MG63 (cell line): ENCODE data around the gene MXD4. TPM values are rescaled to one million over a fixed set of nuclear protein-coding genes. Genes with fewer than 3 reads are reported as not detected.

Experiments used
- DNase-seq: peaks from one replicate; pipeline ENCODE4 v3.0.0-alpha.2; 2020
- H3K27me3 ChIP-seq: fragments of 250-450 bp; sonication (Bioruptor Pico); 2 replicates; pipeline ENCODE4 v1.5.1; 2020; ENCODE audit warnings: mild to moderate bottlenecking, moderate library complexity
- H3K36me3 ChIP-seq: fragments of 250-450 bp; sonication (Bioruptor Pico); 2 replicates; pipeline ENCODE4 v1.5.1; 2020; ENCODE audit warnings: mild to moderate bottlenecking, moderate library complexity
- H3K4me3 ChIP-seq: fragments of 250-450 bp; sonication (Bioruptor Pico); 2 replicates; pipeline ENCODE4 v1.5.1; 2020; ENCODE audit warnings: mild to moderate bottlenecking, moderate library complexity
- H3K9me3 ChIP-seq: fragments of 250-450 bp; sonication (Bioruptor Pico); 2 replicates; pipeline ENCODE4 v1.5.1; 2020; ENCODE audit warnings: mild to moderate bottlenecking, moderate library complexity
- total RNA-seq: library from RNA; depleted of rRNA; stranded (reverse); fragments of >200 nt; shearing (Covaris generic); gene quantifications from 2 replicates; pipeline ENCODE4 v1.2.3, GENCODE V29; 2014; ENCODE audit warnings: low replicate concordance

Gene MXD4
- total RNA-seq, 1 experiment from 2014 or later, result 31.4 TPM

DNA sequence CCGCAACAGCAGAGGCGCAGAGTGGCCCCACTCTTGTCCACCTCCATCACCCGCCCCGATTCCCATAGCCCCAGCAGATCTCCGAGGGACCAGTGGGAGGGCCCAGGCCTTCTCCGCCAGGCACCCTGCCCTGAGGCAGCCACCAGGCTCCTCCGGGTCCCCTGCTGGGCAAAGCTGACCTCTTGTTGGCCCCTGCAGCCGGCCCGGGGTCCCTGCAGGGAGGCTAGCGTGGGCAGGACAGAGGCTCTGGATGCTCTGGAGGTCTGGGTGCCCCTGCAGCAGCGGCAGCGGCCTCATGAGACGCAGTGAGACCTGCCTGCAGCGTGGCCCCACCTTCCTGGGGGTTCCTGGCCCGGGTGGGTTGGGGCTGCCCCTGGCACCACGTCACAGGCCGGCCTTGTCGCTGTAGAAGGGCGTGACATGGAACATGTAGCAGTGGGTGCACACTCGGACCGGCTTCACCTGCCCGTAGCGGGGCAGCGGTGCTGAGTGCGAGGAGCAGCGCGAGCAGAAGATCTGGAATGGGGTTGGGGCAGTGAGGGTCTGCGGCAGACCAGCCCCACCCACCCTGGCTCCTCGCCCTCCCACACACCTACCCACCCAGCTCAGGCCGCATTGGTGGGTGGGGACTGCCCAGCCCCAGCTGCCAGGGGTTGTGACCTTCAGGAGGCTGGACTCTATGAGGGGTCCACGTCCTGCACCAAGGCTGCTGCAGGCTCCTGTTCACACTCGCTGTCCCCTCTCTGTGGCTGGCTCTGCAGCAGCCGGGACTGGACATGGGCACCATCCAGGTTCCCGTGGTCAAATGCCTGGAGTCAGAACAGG lies 8.6 kb upstream of the MXD4 start:
- no peak overlapping the region for H3K4me3 ChIP-seq

DNA sequence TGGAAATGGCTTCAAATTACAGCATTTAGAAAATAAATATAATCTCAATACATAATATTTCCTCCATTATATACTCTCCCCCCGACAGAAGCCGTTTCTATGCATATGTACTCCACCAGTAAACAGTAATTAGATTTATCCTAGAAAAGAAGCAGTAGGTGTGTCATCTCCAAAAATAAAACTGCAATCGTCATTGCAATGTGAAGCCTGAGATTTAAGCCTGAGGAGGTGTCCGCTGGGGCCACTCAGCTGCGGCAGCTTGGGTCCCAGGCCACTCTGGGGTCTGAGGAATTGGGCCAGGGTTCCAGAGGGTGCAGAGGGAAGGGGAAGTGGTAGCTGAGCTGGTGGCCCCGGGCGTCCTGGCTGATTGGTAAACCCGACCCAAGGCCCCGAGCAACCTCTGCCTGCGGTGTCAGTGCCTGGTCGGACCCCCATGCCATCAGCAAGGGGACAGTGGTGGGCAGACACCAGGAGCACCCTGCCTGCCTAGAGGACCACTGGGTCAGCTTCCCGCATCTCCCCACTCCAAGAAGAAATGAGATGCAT lies 7.8 kb upstream of the MXD4 start:
- no peak for DNase-seq
- no peaks in the 10 kb centered on the region for H3K27me3 ChIP-seq
- H3K4me3 ChIP-seq, result no peak overlapping the region
- H3K9me3 ChIP-seq, result no peaks in the 10 kb centered on the region
- no peaks in the 10 kb centered on the region for H3K36me3 ChIP-seq

More for the DNA sequence above, 8.6 kb upstream of the MXD4 start:
- H3K36me3 ChIP-seq, result no peaks in the 10 kb centered on the region
- DNase-seq, result no peak
- no peaks in the 10 kb centered on the region for H3K27me3 ChIP-seq
- H3K9me3 ChIP-seq, result no peaks in the 10 kb centered on the region

DNA sequence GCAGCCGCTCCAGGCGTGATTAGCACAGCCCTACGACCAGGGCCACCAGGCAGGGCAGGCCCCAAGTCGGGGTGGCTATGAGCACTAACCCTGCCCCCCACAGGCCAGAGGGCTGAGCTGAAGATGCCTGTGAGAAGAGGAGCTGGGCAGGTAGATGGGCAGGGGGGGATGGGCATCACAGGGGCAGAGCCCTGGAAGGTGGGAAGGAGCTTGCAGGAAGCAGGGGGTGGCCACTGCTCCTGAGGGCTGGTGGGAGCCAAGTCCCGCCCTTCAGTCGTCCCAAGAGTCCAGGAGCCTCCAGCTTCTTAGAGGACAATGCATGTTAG lies 7.3 kb upstream of the MXD4 start:
- Histone ChIP-seq H3K36me3 (no peaks in the 10 kb centered on the region), H3K4me3 (no peak overlapping the region), H3K27me3 (no peaks in the 10 kb centered on the region), H3K9me3 (no peaks in the 10 kb centered on the region)
- no peak for DNase-seq

DNA sequence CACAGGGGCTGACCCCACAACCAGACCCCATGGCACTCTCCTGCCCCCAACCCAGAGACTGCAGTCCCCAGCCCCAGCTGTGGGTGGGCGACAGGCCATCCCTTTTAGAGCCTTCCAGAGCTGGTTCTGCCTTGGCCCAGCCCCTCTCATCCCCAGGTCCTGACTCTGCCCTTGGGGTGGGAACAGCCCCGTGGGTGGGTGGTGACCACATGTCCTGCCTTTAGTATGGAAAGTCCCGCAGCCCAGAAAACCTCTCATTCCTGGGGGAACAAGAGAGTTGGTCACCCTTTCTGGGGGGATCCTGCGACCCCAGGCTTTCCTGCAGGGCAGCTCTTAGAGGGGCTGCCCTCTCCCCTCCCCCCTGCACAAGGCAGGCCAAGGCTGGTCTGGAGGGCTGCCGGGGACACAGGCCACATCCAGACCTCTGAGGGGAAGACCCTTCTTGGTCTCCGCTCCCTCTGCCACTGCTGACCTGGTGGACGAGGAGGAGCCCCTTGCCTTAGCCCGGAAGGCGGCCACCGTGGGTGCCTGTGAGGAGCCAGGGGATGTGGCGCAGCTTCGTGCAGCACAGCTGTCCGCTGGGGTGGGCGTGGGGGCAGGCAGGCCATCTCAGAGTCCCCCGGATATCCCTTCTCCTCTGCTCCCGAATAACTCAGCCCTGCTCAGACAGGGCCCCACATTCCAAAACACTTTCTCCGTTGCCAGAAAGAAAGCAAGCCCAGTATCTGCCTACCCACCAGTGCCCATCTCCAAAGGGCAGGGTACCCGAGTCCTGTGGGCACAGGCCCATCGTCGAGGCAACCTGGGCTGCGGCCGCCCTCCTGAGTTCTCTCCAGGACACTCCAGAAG lies 6.7 kb upstream of the MXD4 start:
- H3K9me3 ChIP-seq, result no peaks in the 10 kb centered on the region
- H3K27me3 ChIP-seq, result no peaks in the 10 kb centered on the region
- DNase-seq, result no peak
- H3K36me3 ChIP-seq, result no peaks in the 10 kb centered on the region
- no peak overlapping the region for H3K4me3 ChIP-seq

GRCh38 chr4:2267841-2268240 lies 5.9 kb upstream of the MXD4 start:
- no peak for DNase-seq
- Histone ChIP-seq H3K36me3 (no peaks in the 10 kb centered on the region), H3K9me3 (no peaks in the 10 kb centered on the region)

DNA sequence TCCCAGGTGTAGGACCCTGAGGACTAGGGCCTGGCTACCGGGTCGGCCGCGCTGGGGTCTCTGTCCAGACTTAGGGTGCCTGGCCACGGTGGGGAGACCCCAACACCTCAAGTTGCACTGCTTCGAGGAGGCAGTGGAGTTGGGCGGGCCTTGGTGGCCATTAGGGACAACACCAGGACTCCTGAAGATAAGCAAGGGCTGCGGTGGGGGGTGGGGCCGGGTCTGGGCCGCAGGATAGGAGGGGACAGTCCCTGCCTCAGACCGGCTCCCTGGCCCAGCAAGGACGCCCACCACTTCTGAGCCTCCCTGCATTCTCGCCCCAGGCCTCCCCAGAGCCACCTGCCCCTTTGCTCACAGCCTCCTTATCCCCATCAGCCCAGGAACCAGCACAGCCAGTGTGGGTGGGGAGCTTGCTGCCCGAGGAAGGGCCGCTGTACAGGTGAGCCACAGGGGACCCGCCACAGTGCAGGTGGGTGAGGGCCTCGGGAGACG lies 5.5 kb upstream of the MXD4 start:
- Histone ChIP-seq H3K36me3 (no peaks in the 10 kb centered on the region), H3K4me3 (no peak overlapping the region), H3K9me3 (no peaks in the 10 kb centered on the region), H3K27me3 (no peaks in the 10 kb centered on the region)
- no peak for DNase-seq

More at GRCh38 chr4:2267841-2268240, 5.9 kb upstream of the MXD4 start:
- H3K27me3 ChIP-seq, result no peaks in the 10 kb centered on the region
- no peak overlapping the region for H3K4me3 ChIP-seq

GRCh38 chr4:2266821-2267220 lies 4.9 kb upstream of the MXD4 start:
- Histone ChIP-seq H3K9me3 (no peaks in the 10 kb centered on the region), H3K36me3 (no peaks in the 10 kb centered on the region), H3K4me3 (no peak overlapping the region), H3K27me3 (no peaks in the 10 kb centered on the region)
- no peak for DNase-seq

GRCh38 chr4:2266181-2266580 lies 4.3 kb upstream of the MXD4 start:
- Histone ChIP-seq H3K36me3 (no peaks in the 10 kb centered on the region), H3K27me3 (no peaks in the 10 kb centered on the region), H3K9me3 (no peaks in the 10 kb centered on the region), H3K4me3 (no peak overlapping the region)
- DNase-seq, result peak; percentile 87

GRCh38 chr4:2265113-2266110 lies 3.5 kb upstream of the MXD4 start:
- DNase-seq, result no peak
- Histone ChIP-seq H3K36me3 (no peaks in the 10 kb centered on the region), H3K9me3 (no peaks in the 10 kb centered on the region), H3K27me3 (no peaks in the 10 kb centered on the region), H3K4me3 (no peak overlapping the region)

DNA sequence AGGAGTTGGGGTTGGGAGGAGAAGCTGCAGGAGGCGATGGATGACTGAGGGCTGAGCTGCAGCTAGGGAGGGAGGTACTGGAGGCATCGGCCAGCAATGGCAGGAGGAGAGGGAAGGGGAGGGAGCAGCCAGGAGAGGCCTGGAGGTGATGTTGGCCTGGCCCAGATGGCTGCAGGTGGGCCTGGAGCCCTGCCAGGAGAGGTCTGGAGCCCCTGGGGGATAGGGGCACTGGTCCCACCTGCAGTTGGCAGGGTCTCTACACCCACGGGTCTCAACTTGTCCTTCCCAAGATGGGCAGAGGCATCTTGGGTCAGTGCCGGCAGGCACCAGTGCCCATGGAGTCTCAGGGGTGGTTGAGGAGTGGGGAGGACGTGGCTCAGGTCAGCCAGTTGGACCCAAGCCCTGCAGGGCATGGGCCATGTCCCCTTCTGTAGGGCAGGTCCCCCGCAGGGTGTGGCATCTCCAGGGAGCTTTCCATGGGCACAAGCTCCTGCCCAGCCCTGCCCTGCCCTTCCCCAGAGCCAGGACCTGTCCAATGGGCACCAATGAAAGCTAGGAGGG lies 2.7 kb upstream of the MXD4 start:
- H3K27me3 ChIP-seq, result no peaks in the 10 kb centered on the region
- no peak overlapping the region for H3K4me3 ChIP-seq
- no peaks in the 10 kb centered on the region for H3K9me3 ChIP-seq
- no peaks in the 10 kb centered on the region for H3K36me3 ChIP-seq
- no peak for DNase-seq

DNA sequence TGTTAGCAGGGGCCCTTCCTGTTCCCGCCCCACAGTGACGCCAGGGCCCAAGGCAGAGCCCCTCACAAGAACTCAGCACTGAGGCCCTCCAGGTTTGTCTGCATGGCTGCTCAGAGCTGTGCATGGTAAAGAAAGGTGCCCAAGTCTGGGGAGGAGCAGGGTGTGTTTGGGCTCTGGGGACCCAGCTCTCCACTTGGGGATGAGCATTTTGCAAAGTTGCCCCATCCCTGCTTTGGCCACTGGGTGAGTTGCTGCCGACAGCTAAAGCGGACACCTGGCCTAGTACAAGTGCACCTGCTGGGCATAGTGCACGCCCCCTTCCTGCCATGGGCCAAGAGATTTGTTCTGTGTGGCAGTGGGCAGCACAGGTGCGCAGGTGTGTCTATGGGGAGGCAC lies 2.0 kb upstream of the MXD4 start:
- no peaks in the 10 kb centered on the region for H3K27me3 ChIP-seq
- H3K4me3 ChIP-seq, result no peak overlapping the region
- no peak for DNase-seq

DNA sequence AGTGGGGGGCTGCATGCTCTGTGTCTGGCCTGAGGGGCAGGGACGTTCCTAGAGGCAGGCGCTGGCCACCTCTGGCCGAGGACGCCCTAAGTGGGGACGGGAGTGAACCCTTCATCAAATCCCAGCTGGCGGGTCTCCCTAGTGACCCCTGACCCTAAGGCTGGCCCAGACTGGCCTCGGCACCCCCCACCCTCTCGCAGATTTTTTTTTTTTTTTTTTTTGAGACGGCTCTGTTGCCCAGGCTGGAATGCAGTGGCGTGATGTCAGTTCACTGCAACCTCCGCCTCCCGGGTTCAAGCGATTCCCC lies 988 bp upstream of the MXD4 start:
- no peaks in the 10 kb centered on the region for H3K36me3 ChIP-seq
- H3K27me3 ChIP-seq, result no peaks in the 10 kb centered on the region
- no peak for DNase-seq
- H3K9me3 ChIP-seq, result no peaks in the 10 kb centered on the region
- H3K4me3 ChIP-seq, result peak overlapping the region; percentile 66

More for the DNA sequence above, 2.0 kb upstream of the MXD4 start:
- H3K9me3 ChIP-seq, result no peaks in the 10 kb centered on the region
- no peaks in the 10 kb centered on the region for H3K36me3 ChIP-seq

- Histone ChIP-seq H3K36me3 (no peaks in the 10 kb centered on the region), H3K27me3 (no peaks in the 10 kb centered on the region), H3K4me3 (peak overlapping the region; percentile 66), H3K9me3 (no peaks in the 10 kb centered on the region)
- peak; percentile 99 for DNase-seq
These were observed 435 bp upstream of the MXD4 start for GRCh38 chr4:2262145-2262943.

DNA sequence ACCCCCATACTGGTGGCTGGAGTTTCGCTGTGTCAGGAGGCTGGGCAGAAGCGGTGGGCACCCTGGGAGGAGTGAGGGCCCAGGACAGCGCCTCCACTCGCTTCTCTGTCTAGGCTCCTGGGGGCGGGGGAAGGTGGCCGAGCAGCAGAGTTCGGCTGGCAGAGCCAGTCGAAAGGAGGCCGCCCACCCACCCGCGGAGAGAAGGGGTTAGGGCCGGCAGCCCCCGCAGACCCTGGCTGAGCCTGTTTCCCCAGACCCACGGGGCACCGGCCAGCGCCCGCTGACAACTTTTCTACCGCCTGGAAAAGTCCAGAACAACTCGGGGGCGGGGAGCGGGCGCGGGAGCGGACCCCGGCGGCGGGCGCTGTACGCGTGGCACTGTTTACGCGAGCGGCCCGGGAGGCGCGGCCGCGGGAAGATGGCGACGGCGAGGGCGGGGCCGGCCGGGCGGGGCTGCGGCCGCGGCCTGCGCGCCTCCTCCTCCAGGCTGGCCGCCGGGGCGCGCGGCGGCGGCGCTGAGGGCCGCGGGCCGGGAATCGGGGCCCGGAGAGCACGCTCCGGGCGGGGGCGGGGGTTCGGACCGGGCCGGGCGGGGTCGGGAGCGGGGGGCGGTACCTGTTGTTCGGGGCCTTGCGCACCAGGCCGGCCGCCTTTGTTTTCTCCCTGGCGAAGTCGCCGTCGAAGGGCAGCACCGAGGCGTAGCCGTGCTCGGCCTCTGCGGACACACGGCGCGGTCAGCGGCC lies 628 bp downstream of the MXD4 start:
- Histone ChIP-seq H3K36me3 (no peaks in the 10 kb centered on the region), H3K27me3 (no peaks in the 10 kb centered on the region), H3K9me3 (no peaks in the 10 kb centered on the region), H3K4me3 (peak overlapping the region; percentile 69)
- peak; percentile 50 for DNase-seq
